Trophoblast cell (in vitro differentiated cells and primary cell): Measurements from ENCODE around the gene FTO.

Experiments
- DNase-seq, 2 donors: peaks; one replicate each; pipeline ENCODE4 v3.0.0-alpha.2; 2016
- H2AFZ ChIP-seq: 2 replicates; pipeline ENCODE4 v1.6.1; 2013; ENCODE audit warnings: low read length, moderate library complexity, mild to moderate bottlenecking; ENCODE audit not compliant: insufficient read depth, poor library complexity
- H2AK5ac ChIP-seq: 2 replicates; pipeline ENCODE4 v1.6.1; 2013; ENCODE audit warnings: mild to moderate bottlenecking, low read length
- H2BK120ac ChIP-seq: 2 replicates; pipeline ENCODE4 v1.6.1; 2013; ENCODE audit warnings: low read length, mild to moderate bottlenecking, moderate library complexity; ENCODE audit not compliant: insufficient read depth, poor library complexity
- H2BK12ac ChIP-seq: 2 replicates; pipeline ENCODE4 v1.6.1; 2013; ENCODE audit warnings: mild to moderate bottlenecking, low read length, moderate library complexity
- H2BK5ac ChIP-seq: 2 replicates; pipeline ENCODE4 v1.6.1; 2013; ENCODE audit warnings: low read length, low read depth, moderate library complexity, mild to moderate bottlenecking; ENCODE audit not compliant: poor library complexity
- H3K14ac ChIP-seq: 2 replicates; pipeline ENCODE4 v1.6.1; 2013; ENCODE audit warnings: mild to moderate bottlenecking, low read length
- H3K18ac ChIP-seq: 2 replicates; pipeline ENCODE4 v1.6.1; 2013; ENCODE audit warnings: mild to moderate bottlenecking, low read length
- H3K23ac ChIP-seq: 2 replicates; pipeline ENCODE4 v1.6.1; 2013; ENCODE audit warnings: low read length
- H3K27ac ChIP-seq: 2 replicates; pipeline ENCODE4 v1.5.1; 2013; ENCODE audit warnings: low read depth, mild to moderate bottlenecking, inconsistent platforms, low read length, moderate library complexity
- H3K27me3 ChIP-seq: 2 replicates; pipeline ENCODE4 v1.6.1; 2013; ENCODE audit warnings: inconsistent platforms, mild to moderate bottlenecking, low read length, moderate library complexity; ENCODE audit not compliant: insufficient read depth
- H3K36me3 ChIP-seq, 2 experiments: 1 replicate in 1 of 2; 2 replicates in 1 of 2; pipeline ENCODE4 v1.6.1; 2013; ENCODE audit warnings: low read length in 2 of 2, mild to moderate bottlenecking in 2 of 2, moderate library complexity in 1 of 2; ENCODE audit not compliant: insufficient read depth in 2 of 2, control insufficient read depth in 1 of 2
- H3K4ac ChIP-seq: 2 replicates; pipeline ENCODE4 v1.6.1; 2013; ENCODE audit warnings: low read depth, mild to moderate bottlenecking, low read length, moderate library complexity
- H3K4me1 ChIP-seq, 2 experiments: 1 replicate in 1 of 2; 2 replicates in 1 of 2; pipeline ENCODE4 v1.6.1; 2013; ENCODE audit warnings: low read length in 2 of 2, mild to moderate bottlenecking in 2 of 2, moderate library complexity in 1 of 2; ENCODE audit not compliant: insufficient read depth in 2 of 2, control insufficient read depth in 1 of 2
- H3K4me2 ChIP-seq: 2 replicates; pipeline ENCODE4 v1.6.1; 2013; ENCODE audit warnings: inconsistent platforms, mild to moderate bottlenecking, low read length, moderate library complexity
- H3K4me3 ChIP-seq: 2 replicates; pipeline ENCODE4 v1.5.1; 2013; ENCODE audit warnings: mild to moderate bottlenecking, low read depth, low read length, inconsistent platforms
- H3K79me1 ChIP-seq: one replicate; pipeline ENCODE4 v1.6.1; 2013; ENCODE audit warnings: low read length
- H3K79me2 ChIP-seq: 2 replicates; pipeline ENCODE4 v1.6.1; 2013; ENCODE audit warnings: low read length, mild to moderate bottlenecking; ENCODE audit not compliant: control insufficient read depth, insufficient read depth, poor library complexity
- H3K9ac ChIP-seq: 2 replicates; pipeline ENCODE4 v1.6.1; 2013; ENCODE audit warnings: mild to moderate bottlenecking, low read length
- H3K9me3 ChIP-seq: 2 replicates; pipeline ENCODE4 v1.6.1; 2013; ENCODE audit warnings: low read depth, mild to moderate bottlenecking, control low read depth, inconsistent platforms, low read length; ENCODE audit not compliant: insufficient read depth
- H4K12ac ChIP-seq: 2 replicates; pipeline ENCODE4 v1.6.1; 2013; ENCODE audit warnings: low read depth, mild to moderate bottlenecking, low read length, moderate library complexity
- H4K8ac ChIP-seq: 2 replicates; pipeline ENCODE4 v1.6.1; 2013; ENCODE audit warnings: low read depth, mild to moderate bottlenecking, low read length, moderate library complexity
- H4K91ac ChIP-seq: one replicate; pipeline ENCODE4 v1.6.1; 2013; ENCODE audit warnings: low read depth, mild to moderate bottlenecking, low read length, moderate library complexity
- WGBS: extraction: QIAGEN DNeasy Blood & Tissue Kit; methylation state at CpG from one replicate; pipeline ENCODE4 v1.1.7; 2013; ENCODE audit warnings: missing lambda C conversion rate; ENCODE audit not compliant: insufficient read length, insufficient coverage; ENCODE audit errors: extremely low coverage; 5-methylcytosine and 5-hydroxymethylcytosine counted together

Gene FTO

DNA sequence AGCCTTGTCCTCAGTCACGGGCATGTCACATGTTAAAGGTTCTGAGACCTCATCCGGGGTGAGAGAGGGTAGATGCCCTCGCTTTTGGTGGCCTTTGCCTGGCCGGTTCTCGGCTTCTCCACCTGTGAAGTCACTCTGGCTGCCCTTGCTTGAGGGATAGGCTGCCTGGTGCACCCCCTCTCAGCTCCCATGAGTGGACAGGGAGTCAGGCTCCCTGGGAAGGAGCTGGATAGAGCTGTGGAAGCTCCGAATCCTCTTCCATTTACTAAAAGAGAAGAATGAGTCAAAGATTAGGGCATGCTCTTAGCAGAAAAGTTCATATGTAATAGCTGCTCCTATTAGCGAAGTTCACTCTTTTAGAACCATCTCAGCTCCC is 440.6 kb downstream of the FTO start:
- DNase-seq, result no peak
- Histone ChIP-seq H3K27me3 (no peaks in the 10 kb centered on the region), H2BK120ac (no peak overlapping the region), H2AFZ (no peak overlapping the region), H3K4me2 (no peak overlapping the region), H3K27ac (no peak overlapping the region), H3K79me2 (no peaks in the 10 kb centered on the region), H2AK5ac (no peak overlapping the region), H3K4ac (no peak overlapping the region), H2BK5ac (no peak overlapping the region), H3K9me3 (no peaks in the 10 kb centered on the region), H4K91ac (no peak overlapping the region), H2BK12ac (no peak overlapping the region), H3K36me3 (no peaks in the 10 kb centered on the region), H4K12ac (no peak overlapping the region), H4K8ac (no peak overlapping the region), H3K79me1 (no peaks in the 10 kb centered on the region), H3K18ac (no peak overlapping the region), H3K4me3 (no peak overlapping the region), H3K14ac (no peak overlapping the region), H3K4me1 (no peaks in the 10 kb centered on the region), H3K9ac (no peak overlapping the region), H3K23ac (no peak overlapping the region)
- WGBS, result no CpG with 5 or more reads among the region's 7 CpGs

GRCh38 chr16:54145881-54146280 is 441.9 kb downstream of the FTO start:
- H3K23ac ChIP-seq, result no peak overlapping the region
- H3K9me3 ChIP-seq, result no peaks in the 10 kb centered on the region
- no peak overlapping the region for H3K4me2 ChIP-seq
- H2AK5ac ChIP-seq, result no peak overlapping the region
- no peak overlapping the region for H4K91ac ChIP-seq
- no peak overlapping the region for H4K8ac ChIP-seq
- no peaks in the 10 kb centered on the region for H3K79me2 ChIP-seq
- no peak overlapping the region for H3K4ac ChIP-seq
- no peak overlapping the region for H3K14ac ChIP-seq
- H3K9ac ChIP-seq, result no peak overlapping the region
- H2AFZ ChIP-seq, result no peak overlapping the region
- no peak overlapping the region for H2BK12ac ChIP-seq
- no peaks in the 10 kb centered on the region for H3K4me1 ChIP-seq
- no peaks in the 10 kb centered on the region for H3K79me1 ChIP-seq
- no peak for DNase-seq
- H2BK5ac ChIP-seq, result no peak overlapping the region
- no peak overlapping the region for H3K18ac ChIP-seq
- no peak overlapping the region for H4K12ac ChIP-seq
- H3K4me3 ChIP-seq, result no peak overlapping the region
- H3K27ac ChIP-seq, result no peak overlapping the region
- no peak overlapping the region for H2BK120ac ChIP-seq
- no peaks in the 10 kb centered on the region for H3K36me3 ChIP-seq
- H3K27me3 ChIP-seq, result no peaks in the 10 kb centered on the region
- no CpG with 5 or more reads among the region's 4 CpGs for WGBS

DNA sequence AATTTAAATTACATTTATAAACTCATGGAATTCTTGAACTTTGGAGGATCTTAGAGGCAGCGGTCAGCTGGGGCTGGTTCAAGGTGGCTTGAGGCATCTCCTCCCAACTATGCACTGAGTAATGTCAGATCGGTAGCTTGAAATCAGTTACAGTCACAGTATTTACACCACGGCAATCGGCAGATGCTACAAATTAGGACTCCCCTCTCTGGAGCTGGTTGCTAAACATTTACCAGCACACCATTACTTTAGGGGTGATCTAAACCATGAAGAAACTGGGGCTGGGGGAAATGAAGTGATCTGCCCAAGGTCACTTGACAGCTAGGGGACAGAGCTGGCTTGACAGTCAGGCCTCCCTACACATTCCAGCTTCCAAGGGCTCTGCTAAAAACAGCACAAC is 445.0 kb downstream of the FTO start:
- Histone ChIP-seq H3K4me3 (no peak overlapping the region), H4K91ac (no peak overlapping the region), H3K18ac (no peak overlapping the region), H2BK5ac (no peak overlapping the region), H3K9me3 (no peaks in the 10 kb centered on the region), H2AK5ac (no peak overlapping the region), H3K23ac (no peak overlapping the region), H4K12ac (no peak overlapping the region), H2BK12ac (no peak overlapping the region), H3K27ac (no peak overlapping the region), H2AFZ (no peak overlapping the region), H3K4me2 (no peak overlapping the region), H3K4me1 (no peaks in the 10 kb centered on the region), H3K27me3 (no peaks in the 10 kb centered on the region), H4K8ac (no peak overlapping the region), H2BK120ac (no peak overlapping the region), H3K79me1 (no peaks in the 10 kb centered on the region), H3K79me2 (no peaks in the 10 kb centered on the region), H3K14ac (no peak overlapping the region), H3K4ac (no peak overlapping the region), H3K9ac (no peak overlapping the region), H3K36me3 (no peaks in the 10 kb centered on the region)
- WGBS, result no CpG with 5 or more reads among the region's 4 CpGs
- DNase-seq, result no peak

DNA sequence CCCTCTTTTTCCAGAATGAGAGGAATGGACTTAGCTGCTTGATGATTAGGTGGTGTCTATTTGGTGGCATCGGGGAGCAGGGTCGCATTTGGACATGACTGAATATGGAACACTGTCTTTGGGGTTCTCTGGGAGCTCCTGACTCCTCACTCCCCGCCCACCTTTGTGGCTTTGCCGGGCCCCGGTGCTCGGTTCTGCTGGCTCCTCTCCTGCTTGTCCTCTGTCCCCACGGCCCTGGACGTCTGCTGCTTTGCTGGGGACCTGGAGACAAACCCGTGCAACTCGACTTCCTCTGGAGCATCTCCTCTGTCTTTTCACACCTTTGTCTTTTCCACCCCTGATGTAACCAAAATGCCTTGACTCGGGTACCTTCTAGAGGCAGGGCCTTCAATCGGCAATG is 446.9 kb downstream of the FTO start:
- WGBS, result no CpG with 5 or more reads among the region's 12 CpGs
- no peak for DNase-seq
- H3K4me1 ChIP-seq, result no peaks in the 10 kb centered on the region
- no peak overlapping the region for H3K4ac ChIP-seq
- no peaks in the 10 kb centered on the region for H3K79me2 ChIP-seq
- no peak overlapping the region for H3K18ac ChIP-seq
- no peak overlapping the region for H3K27ac ChIP-seq
- no peak overlapping the region for H2AK5ac ChIP-seq
- H3K9me3 ChIP-seq, result no peaks in the 10 kb centered on the region
- H3K4me2 ChIP-seq, result no peak overlapping the region
- no peak overlapping the region for H2AFZ ChIP-seq
- H3K9ac ChIP-seq, result no peak overlapping the region
- H2BK120ac ChIP-seq, result no peak overlapping the region
- no peaks in the 10 kb centered on the region for H3K27me3 ChIP-seq
- H3K79me1 ChIP-seq, result no peaks in the 10 kb centered on the region
- H3K4me3 ChIP-seq, result no peak overlapping the region
- no peak overlapping the region for H3K23ac ChIP-seq
- no peak overlapping the region for H4K91ac ChIP-seq
- no peak overlapping the region for H2BK12ac ChIP-seq
- H3K14ac ChIP-seq, result no peak overlapping the region
- H2BK5ac ChIP-seq, result no peak overlapping the region
- H4K12ac ChIP-seq, result no peak overlapping the region
- H4K8ac ChIP-seq, result no peak overlapping the region
- H3K36me3 ChIP-seq, result no peaks in the 10 kb centered on the region
